ENCODE measurements around the gene RAB14.
A peak's percentile ranks its signal among the peaks of the same experiment; 100 is the strongest.

Gene RAB14

GRCh38 chr9:121206516-121207370, 5.1 kb upstream of the RAB14 start:
- TF ChIP-seq, protein P1, sequence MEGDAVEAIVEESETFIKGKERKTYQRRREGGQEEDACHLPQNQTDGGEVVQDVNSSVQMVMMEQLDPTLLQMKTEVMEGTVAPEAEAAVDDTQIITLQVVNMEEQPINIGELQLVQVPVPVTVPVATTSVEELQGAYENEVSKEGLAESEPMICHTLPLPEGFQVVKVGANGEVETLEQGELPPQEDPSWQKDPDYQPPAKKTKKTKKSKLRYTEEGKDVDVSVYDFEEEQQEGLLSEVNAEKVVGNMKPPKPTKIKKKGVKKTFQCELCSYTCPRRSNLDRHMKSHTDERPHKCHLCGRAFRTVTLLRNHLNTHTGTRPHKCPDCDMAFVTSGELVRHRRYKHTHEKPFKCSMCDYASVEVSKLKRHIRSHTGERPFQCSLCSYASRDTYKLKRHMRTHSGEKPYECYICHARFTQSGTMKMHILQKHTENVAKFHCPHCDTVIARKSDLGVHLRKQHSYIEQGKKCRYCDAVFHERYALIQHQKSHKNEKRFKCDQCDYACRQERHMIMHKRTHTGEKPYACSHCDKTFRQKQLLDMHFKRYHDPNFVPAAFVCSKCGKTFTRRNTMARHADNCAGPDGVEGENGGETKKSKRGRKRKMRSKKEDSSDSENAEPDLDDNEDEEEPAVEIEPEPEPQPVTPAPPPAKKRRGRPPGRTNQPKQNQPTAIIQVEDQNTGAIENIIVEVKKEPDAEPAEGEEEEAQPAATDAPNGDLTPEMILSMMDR (IDR thresholded peaks at IDR 0.05; ENCODE audit: poor library complexity, severe bottlenecking), result no peak
- DNase-seq (ENCODE audit: low spot score), result no peak
- Histone ChIP-seq H3K36me3 (ENCODE audit: low read depth) (no peaks in the 10 kb centered on the region), H3K27me3 (ENCODE audit: insufficient read depth, poor library complexity, severe bottlenecking) (no peaks in the 10 kb centered on the region), H3K27ac (ENCODE audit: poor library complexity, severe bottlenecking) (no peak overlapping the region), H3K9me3 (ENCODE audit: severe bottlenecking) (no peaks in the 10 kb centered on the region), H3K4me1 (ENCODE audit: insufficient read depth, poor library complexity, severe bottlenecking) (no peaks in the 10 kb centered on the region), H3K4me3 (ENCODE audit: severe bottlenecking) (no peak overlapping the region)
- no peak for ATAC-seq (ENCODE audit: low read depth)

DNA sequence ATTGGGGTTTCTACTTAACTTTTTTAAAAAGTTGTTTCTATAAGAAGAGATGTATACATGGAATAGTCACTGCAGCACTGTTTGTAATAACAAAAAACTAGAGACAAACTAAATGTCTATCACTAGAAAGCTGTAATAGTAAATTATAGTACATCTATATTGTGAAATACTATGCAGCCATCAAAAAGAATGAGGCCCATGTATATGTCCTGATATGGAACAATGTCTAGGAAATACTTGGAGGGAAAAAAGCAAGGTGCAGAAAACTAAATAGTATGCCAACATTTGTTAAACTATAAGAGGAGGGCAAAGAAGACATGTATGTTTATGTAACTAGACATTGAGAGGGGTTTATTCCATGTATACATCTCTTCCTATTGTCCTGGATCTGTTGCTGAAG, 2.9 kb upstream of the RAB14 start:
- no peak for DNase-seq (ENCODE audit: low spot score)
- no peak for ATAC-seq (ENCODE audit: low read depth)
- H3K27me3 ChIP-seq (ENCODE audit: insufficient read depth, poor library complexity, severe bottlenecking), result no peaks in the 10 kb centered on the region
- no peaks in the 10 kb centered on the region for H3K9me3 ChIP-seq (ENCODE audit: severe bottlenecking)
- H3K4me3 ChIP-seq (ENCODE audit: severe bottlenecking), result no peak overlapping the region
- TF ChIP-seq, protein P1 (IDR thresholded peaks at IDR 0.05; ENCODE audit: poor library complexity, severe bottlenecking), result no peak
- peaks cover under 1% of the 10 kb centered on the region for H3K4me1 ChIP-seq (ENCODE audit: insufficient read depth, poor library complexity, severe bottlenecking)
- H3K27ac ChIP-seq (ENCODE audit: poor library complexity, severe bottlenecking), result no peak overlapping the region
- no peaks in the 10 kb centered on the region; the same call in 1 of the 2 replicates for H3K36me3 ChIP-seq (ENCODE audit: low read depth)

GRCh38 chr9:121204121-121204520, 2.5 kb upstream of the RAB14 start:
- DNase-seq (ENCODE audit: low spot score), result no peak
- H3K4me1 ChIP-seq (ENCODE audit: insufficient read depth, poor library complexity, severe bottlenecking), result peaks cover 4% of the 10 kb centered on the region
- H3K27me3 ChIP-seq (ENCODE audit: insufficient read depth, poor library complexity, severe bottlenecking), result no peaks in the 10 kb centered on the region
- no peak overlapping the region for H3K4me3 ChIP-seq (ENCODE audit: severe bottlenecking)
- TF ChIP-seq, protein P1 (IDR thresholded peaks at IDR 0.05; ENCODE audit: poor library complexity, severe bottlenecking), result no peak
- H3K9me3 ChIP-seq (ENCODE audit: severe bottlenecking), result no peaks in the 10 kb centered on the region
- no peak for ATAC-seq (ENCODE audit: low read depth)
- no peak overlapping the region for H3K27ac ChIP-seq (ENCODE audit: poor library complexity, severe bottlenecking)
- H3K36me3 ChIP-seq (ENCODE audit: low read depth), result peaks cover 4% of the 10 kb centered on the region; the same call in 1 of the 2 replicates

DNA sequence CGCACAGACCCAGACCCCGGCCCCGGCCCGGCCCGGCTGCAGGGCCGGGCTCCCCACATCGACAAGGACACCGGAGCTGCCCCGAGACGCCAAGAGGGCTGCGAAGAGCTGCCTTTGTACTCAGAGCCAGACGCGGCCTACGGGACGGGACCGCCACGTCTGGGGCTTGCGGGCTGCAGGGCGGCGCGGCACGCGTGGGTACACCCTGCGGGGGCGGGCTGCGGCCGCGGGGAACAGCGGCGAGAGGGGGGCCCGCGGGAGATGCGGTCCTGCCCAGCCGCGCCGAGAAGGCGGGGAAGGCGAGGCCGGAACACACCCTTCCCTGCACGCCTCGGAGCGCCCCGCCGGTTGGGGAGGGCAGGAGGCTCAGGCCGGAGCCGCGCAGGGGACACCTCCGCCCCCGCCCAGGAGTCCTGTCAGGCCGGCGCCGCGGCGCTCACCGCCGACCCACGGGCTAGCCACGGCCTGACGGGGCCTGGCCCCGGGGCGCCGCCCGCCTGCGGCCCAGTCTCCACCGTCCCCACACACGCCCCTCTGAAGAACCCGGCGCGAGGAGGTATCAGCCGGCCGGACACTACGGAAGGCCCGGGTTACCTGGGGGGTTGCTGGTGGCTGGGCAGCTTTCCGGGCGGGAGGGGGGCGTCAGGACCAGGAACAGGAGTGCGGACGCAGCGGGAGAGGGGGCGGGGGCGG, 478 bp downstream of the RAB14 start:
- Histone ChIP-seq H3K27ac (ENCODE audit: poor library complexity, severe bottlenecking) (peak overlapping the region; percentile 66), H3K36me3 (ENCODE audit: low read depth) (peaks cover 7% of the 10 kb centered on the region; the same call in 1 of the 2 replicates), H3K27me3 (ENCODE audit: insufficient read depth, poor library complexity, severe bottlenecking) (no peaks in the 10 kb centered on the region), H3K4me3 (ENCODE audit: severe bottlenecking) (peak overlapping the region; percentile 71), H3K4me1 (ENCODE audit: insufficient read depth, poor library complexity, severe bottlenecking) (peaks cover 34% of the 10 kb centered on the region), H3K9me3 (ENCODE audit: severe bottlenecking) (no peaks in the 10 kb centered on the region)
- ATAC-seq (ENCODE audit: low read depth), result peak; percentile 43
- TF ChIP-seq, protein P1 (IDR thresholded peaks at IDR 0.05; ENCODE audit: poor library complexity, severe bottlenecking), result no peak
- no peak for DNase-seq (ENCODE audit: low spot score)

All from RWPE2 (cell line).